ENCODE results near the gene NDUFV1.

DNA sequence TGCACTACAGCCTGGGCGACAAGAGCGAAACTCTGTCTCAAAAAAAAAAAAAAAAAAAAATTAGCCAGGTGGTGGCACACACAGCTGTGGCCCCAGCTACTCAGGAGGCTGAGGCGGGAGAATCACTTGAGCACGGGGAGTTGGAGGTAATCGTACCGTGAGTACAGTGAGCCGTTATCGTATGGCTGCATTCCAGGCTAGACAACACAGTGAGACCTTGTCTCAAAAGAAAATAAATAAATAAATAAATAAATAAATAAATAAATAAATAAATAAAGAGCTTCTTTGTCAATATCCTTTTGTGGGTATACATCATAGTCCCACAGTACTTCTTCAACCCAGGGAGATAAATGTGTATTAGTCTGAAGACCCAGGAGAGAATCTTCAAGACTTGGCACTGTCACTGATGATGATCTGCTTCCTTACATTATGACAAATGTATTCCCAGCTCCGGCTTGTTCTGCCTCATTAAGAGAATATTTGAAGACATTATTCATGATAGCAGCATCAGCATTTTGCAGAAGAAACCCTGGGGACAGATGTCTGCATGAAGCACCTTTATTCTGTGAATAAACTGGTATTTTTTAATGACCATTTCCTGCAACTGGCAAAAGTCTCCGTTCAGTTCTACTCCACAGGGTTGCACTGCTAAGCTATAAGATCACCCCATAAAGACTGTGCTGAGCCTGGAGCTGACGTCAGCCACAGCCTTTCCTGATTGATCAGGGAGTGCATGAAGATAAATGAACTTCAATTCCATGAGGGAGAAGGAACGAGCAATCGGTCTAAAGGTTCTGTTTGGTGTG lies 45.4 kb downstream of the NDUFV1 start:
- no peak for TF ChIP-seq POLR2A (IDR thresholded peaks at IDR 0.05; ENCODE audit: low read depth, low read length)
- TF ChIP-seq TAF1 (IDR thresholded peaks at IDR 0.05; ENCODE audit: borderline replicate concordance, low read depth, low read length), result no peak
